Measurements from ENCODE around the gene KAZN.

The KAZN gene

DNA sequence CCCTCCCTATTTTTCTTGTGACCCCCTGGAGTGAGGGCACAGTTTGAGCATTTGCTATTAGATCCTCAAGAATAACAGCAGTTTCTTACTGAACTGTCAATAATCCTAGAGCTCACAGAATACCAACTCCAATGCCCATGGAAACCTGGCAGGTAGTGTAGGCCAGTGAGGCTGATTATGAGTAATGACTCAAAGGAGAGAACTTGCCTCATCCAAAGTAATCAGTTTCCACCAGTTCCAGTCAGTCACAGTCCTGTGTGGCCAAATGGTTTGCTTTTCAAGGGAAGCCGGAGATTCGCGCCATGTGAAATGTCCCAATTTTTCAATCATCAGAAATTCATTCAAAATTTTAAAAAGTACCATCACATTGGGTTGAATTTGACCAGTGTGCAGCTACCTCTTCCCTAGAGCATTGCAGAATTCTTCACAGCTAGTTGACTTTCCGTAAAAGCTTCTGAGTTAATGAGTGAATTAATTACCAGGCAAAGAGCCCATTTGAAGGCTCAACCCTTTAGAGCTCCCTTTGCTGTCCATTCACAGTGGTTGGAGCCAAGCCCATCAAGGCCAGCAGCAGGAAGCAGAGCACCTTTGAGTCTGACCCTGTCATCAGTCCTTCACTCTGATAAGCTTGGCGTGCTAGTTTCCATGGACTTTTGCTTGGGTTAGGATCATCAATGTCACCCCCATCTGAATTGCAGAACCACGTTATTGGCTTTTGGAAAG is 170.3 kb downstream of the KAZN start:
- no peak overlapping the region for H3K4me2 ChIP-seq (ENCODE audit: low read length)
- H3K36me3 ChIP-seq (ENCODE audit: insufficient read depth, low read length), result no peaks in the 10 kb centered on the region
- H3K27me3 ChIP-seq (ENCODE audit: control insufficient read depth, insufficient read depth, low read length), result no peaks in the 10 kb centered on the region
- no peak overlapping the region for H3K4me3 ChIP-seq (ENCODE audit: low read length)
- H3K9me3 ChIP-seq (replicated peaks; ENCODE audit: low read length), result no peaks in the 10 kb centered on the region
- H3K4me1 ChIP-seq (ENCODE audit: control insufficient read depth, insufficient read depth, low read length), result no peaks in the 10 kb centered on the region
- no peak overlapping the region for H3K9ac ChIP-seq (ENCODE audit: low read depth, low read length)

DNA sequence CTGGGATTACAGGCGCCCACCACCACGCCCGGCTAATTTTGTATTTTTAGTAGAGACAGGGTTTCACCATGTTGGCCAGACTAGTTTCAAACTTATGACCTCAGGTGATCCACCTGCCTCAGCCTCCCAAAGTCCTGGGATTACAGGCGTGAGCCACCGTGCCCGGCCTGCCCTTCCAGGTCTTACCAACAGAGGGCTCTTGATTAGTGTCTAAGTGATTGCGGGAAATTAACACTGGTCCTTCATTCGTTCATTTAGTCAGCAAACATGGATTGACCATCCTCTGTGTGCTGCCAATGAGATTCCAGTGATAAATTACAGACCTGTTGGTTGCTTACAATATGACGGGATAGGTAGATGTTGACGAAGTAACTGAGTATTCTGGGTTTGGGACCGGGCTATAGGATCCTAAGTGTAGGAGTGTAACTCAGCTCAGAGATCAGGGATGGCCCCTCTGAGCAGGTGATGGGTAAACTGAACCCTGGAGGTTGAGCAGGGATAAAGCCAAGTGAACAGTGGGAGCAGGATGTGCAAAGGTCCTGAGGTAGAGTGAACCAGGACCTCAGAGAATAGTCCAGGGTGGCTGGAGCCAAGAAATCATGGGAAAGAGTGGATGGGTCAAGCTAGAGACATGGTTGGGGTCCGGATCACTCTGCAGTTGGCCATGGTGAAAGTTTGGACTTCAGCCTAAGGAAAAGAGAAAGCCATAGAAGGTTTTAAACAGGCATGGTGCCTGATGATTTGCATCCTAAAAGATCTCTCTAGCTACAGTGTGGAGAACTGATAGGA is 171.2 kb downstream of the KAZN start:
- no peak overlapping the region for H3K4me3 ChIP-seq (ENCODE audit: low read length)
- H3K4me2 ChIP-seq (ENCODE audit: low read length), result no peak overlapping the region
- H3K4me1 ChIP-seq (ENCODE audit: control insufficient read depth, insufficient read depth, low read length), result no peaks in the 10 kb centered on the region
- no peaks in the 10 kb centered on the region for H3K27me3 ChIP-seq (ENCODE audit: control insufficient read depth, insufficient read depth, low read length)
- H3K9me3 ChIP-seq (replicated peaks; ENCODE audit: low read length), result no peaks in the 10 kb centered on the region
- no peaks in the 10 kb centered on the region for H3K36me3 ChIP-seq (ENCODE audit: insufficient read depth, low read length)
- no peak overlapping the region for H3K9ac ChIP-seq (ENCODE audit: low read depth, low read length)

DNA sequence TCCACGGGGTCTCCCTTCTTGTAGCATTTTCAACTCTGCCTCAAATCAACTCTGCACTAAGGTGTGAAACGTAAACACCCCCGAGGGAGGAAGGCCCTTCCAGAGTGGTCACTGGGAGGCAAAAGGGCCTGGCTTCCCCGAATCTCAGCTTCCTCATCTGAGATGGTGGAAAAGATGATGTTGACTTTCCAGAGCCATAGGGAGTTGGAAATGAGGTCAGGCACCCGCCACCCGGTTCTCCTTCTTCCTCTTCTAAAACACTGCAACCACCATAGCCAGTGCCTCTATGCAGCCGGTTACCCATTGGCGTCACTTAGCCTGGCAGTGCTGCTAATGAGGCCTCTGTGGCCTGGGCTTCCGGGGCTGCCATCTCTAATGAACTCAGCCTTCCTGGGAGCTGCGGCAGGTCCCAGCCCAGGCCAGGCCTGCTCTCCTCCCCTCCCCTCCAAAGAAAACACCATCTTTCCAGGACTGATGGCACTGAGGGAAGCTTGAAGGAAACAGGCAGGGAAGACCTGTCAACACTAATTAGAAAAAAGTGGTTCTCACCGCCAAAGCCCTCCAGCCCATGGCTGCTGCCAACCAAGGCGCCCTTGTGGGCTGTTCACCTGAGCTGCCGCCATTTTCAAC is 175.0 kb downstream of the KAZN start:
- H3K9ac ChIP-seq (ENCODE audit: low read depth, low read length), result no peak overlapping the region
- H3K4me3 ChIP-seq (ENCODE audit: low read length), result no peak overlapping the region
- H3K36me3 ChIP-seq (ENCODE audit: insufficient read depth, low read length), result no peaks in the 10 kb centered on the region

DNA sequence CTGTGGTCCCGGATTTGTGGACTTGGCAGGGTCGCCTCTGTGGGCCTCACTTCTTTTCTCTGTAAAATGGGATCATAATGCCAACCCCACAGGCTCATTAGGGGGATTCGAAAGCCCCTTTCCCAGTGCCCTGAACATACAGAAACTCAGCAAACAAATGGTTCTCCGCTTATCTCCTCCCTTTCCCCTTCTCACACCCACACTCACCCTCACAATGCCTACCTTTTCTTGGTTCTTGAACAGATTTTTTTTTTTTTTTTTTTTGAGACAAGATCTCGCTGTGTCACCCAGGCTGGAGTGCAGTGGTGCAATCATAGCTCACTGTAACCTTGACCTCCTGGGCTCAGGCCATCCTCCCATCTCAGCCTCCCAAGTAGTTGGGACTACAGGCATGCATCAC is 175.7 kb downstream of the KAZN start:
- H3K9me3 ChIP-seq (replicated peaks; ENCODE audit: low read length), result no peaks in the 10 kb centered on the region
- H3K4me3 ChIP-seq (ENCODE audit: low read length), result no peak overlapping the region
- H3K27me3 ChIP-seq (ENCODE audit: control insufficient read depth, insufficient read depth, low read length), result no peaks in the 10 kb centered on the region
- H3K4me1 ChIP-seq (ENCODE audit: control insufficient read depth, insufficient read depth, low read length), result no peaks in the 10 kb centered on the region
- H3K9ac ChIP-seq (ENCODE audit: low read depth, low read length), result no peak overlapping the region
- no peaks in the 10 kb centered on the region for H3K36me3 ChIP-seq (ENCODE audit: insufficient read depth, low read length)
- H3K4me2 ChIP-seq (ENCODE audit: low read length), result no peak overlapping the region

More for the DNA sequence above, 175.0 kb downstream of the KAZN start:
- Histone ChIP-seq H3K4me1 (ENCODE audit: control insufficient read depth, insufficient read depth, low read length) (no peaks in the 10 kb centered on the region), H3K27me3 (ENCODE audit: control insufficient read depth, insufficient read depth, low read length) (no peaks in the 10 kb centered on the region), H3K4me2 (ENCODE audit: low read length) (no peak overlapping the region), H3K9me3 (replicated peaks; ENCODE audit: low read length) (no peaks in the 10 kb centered on the region)

DNA sequence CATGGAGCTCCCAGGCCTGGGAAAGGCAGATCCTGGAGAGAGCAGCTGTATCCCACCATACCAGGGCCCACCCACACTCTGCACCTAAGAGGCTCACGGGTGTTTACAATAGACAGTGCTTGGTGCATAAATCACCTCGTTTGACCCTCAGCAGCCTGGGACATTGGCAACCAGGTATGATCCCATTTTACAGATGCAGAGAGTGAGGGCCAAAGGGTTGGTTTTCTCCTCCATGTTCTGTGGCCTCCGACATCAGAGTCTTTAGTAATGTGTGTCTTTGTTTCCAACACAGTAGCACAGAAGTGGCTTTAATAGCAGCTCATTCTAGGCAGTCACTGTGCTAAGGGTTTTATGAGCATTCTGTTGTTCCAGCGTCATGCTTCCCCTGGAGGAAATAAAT is 176.5 kb downstream of the KAZN start:
- Histone ChIP-seq H3K9me3 (replicated peaks; ENCODE audit: low read length) (no peaks in the 10 kb centered on the region), H3K4me3 (ENCODE audit: low read length) (no peak overlapping the region), H3K27me3 (ENCODE audit: control insufficient read depth, insufficient read depth, low read length) (no peaks in the 10 kb centered on the region), H3K9ac (ENCODE audit: low read depth, low read length) (no peak overlapping the region), H3K4me2 (ENCODE audit: low read length) (no peak overlapping the region), H3K36me3 (ENCODE audit: insufficient read depth, low read length) (no peaks in the 10 kb centered on the region), H3K4me1 (ENCODE audit: control insufficient read depth, insufficient read depth, low read length) (no peaks in the 10 kb centered on the region)

DNA sequence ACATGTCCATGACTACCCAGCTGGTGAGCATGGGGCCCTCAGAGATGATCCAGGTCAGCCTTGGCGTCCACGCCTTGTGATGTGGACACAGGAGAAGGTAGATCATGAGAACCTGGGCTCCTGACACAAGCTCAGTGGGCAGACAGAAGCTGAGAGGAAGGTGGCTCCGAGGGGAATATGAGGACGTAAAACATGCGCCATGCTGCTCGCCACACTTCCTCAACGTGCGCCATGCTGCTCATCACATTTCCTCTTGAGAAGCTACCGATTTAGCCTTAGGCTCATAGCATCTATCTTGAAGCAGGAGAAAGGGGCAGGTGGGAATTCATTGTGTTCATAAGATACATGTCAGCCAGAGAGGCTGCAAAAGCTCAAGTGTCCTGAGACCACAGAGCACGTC is 176.9 kb downstream of the KAZN start:
- Histone ChIP-seq H3K4me1 (ENCODE audit: control insufficient read depth, insufficient read depth, low read length) (no peaks in the 10 kb centered on the region), H3K4me2 (ENCODE audit: low read length) (no peak overlapping the region), H3K27me3 (ENCODE audit: control insufficient read depth, insufficient read depth, low read length) (no peaks in the 10 kb centered on the region), H3K36me3 (ENCODE audit: insufficient read depth, low read length) (no peaks in the 10 kb centered on the region), H3K9ac (ENCODE audit: low read depth, low read length) (no peak overlapping the region), H3K9me3 (replicated peaks; ENCODE audit: low read length) (no peaks in the 10 kb centered on the region), H3K4me3 (ENCODE audit: low read length) (no peak overlapping the region)

DNA sequence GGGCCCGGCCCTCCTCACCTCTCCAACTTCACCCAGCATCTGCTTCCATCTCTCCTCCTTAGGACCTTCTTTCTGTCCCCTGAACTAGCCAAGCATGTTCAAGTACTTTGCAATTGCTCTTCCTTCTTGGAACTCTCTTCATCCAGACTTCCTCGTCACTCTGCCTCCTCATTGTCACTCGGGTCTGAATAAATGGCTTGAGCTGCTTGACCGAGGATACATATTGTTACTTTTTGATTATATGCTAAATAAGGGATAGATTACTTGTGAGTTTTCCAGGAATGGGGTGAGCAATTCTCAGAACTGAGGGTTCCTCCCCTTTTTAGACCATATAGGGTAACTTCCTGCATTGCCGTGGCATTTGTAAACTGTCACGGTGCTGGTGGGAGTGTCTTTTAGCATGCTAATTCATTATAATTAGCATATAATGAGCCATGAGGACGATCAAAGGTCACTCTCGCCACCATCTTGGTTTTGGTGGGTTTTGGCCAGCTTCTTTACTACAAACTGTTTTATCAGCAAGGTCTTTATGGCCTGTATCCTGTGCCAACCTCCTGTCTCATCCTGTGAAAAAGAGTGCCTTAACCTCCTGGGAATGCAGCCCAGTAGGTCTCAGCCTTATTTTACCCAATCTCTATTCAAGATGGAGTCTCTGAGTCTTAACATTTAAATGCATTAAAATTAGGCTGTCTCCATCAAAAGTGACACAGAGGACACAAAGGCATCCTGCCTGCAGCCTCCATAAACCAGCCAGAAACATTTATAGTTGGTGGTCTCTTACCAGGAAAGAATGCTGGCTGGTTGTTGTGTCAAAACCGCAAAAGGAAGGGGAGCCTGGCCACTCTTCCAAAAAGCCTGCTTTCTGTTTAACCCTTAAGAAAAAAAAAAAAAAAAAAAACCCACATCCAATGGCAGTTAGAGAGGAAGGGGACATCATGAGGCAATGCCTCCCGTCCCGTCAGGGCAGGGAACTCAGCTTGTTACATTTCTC is 179.3 kb downstream of the KAZN start:
- Histone ChIP-seq H3K9me3 (replicated peaks; ENCODE audit: low read length) (no peaks in the 10 kb centered on the region), H3K4me3 (ENCODE audit: low read length) (no peak overlapping the region), H3K36me3 (ENCODE audit: insufficient read depth, low read length) (no peaks in the 10 kb centered on the region), H3K27me3 (ENCODE audit: control insufficient read depth, insufficient read depth, low read length) (no peaks in the 10 kb centered on the region), H3K4me2 (ENCODE audit: low read length) (no peak overlapping the region), H3K9ac (ENCODE audit: low read depth, low read length) (no peak overlapping the region), H3K4me1 (ENCODE audit: control insufficient read depth, insufficient read depth, low read length) (no peaks in the 10 kb centered on the region)

DNA sequence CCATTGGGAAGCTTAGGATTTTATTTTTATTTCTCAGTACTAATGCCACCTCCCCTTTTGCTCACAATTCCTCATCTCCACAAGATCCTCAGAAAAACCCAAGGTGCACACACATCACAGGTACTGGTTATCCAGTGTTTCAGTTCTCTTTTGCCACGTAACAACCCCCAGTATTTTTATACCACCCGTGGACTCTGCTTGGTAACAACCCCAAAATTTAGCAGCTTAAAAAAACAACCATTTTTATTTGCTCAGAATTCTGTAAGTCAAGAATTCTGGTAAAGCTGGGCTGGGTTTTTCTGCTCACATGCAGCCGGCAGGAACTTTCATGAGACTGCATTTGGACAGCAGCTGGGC is 180.0 kb downstream of the KAZN start:
- no peaks in the 10 kb centered on the region for H3K27me3 ChIP-seq (ENCODE audit: control insufficient read depth, insufficient read depth, low read length)
- no peak overlapping the region for H3K9ac ChIP-seq (ENCODE audit: low read depth, low read length)

DNA sequence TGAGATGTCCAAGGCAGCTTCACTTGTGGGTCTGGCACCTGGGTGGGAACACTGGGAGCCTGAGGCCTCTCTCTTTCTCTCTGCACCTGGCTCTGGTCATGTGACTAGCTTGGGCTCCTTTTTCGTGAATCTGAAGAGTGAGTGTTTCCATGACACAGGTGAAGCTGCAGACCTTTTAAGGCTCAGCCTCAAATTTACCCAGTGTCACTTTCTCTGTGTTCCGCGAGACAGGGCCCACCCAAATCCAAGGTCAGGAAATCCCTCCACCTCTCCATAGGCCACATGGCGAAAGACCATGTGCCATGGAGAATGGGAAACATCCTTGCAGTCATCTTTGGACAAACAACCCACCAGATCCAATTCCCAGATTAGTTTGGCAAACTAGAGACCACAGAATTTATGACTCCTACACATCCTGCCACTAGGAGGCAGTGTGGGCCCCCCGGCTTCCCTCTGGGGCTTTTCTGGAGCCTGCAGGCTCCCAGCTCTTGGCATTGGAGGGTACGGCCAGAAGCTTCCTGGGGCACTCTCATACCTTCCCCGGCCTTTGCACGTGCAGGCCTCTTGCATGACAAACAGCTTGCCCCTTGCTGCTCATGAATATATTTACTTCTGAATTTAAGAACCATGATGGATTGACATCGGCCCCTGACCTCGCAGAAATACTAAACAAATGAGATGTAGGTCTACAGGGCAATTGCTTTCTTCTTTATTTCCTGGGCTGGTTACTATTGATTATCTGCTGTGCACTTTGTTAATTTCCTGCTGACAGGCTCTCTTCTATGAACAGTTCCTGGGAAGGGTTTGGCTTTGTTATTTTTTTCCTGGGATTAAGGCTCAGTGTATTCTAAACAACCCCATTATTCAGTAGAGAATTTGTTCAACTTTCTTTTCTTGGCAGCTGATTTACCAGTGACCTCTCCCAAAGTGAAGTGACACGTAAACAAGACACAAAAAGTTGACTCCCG is 180.7 kb downstream of the KAZN start:
- no peak overlapping the region for H3K4me2 ChIP-seq (ENCODE audit: low read length)
- H3K9me3 ChIP-seq (replicated peaks; ENCODE audit: low read length), result no peaks in the 10 kb centered on the region
- H3K4me3 ChIP-seq (ENCODE audit: low read length), result no peak overlapping the region
- no peak overlapping the region for H3K9ac ChIP-seq (ENCODE audit: low read depth, low read length)
- no peaks in the 10 kb centered on the region for H3K36me3 ChIP-seq (ENCODE audit: insufficient read depth, low read length)
- no peaks in the 10 kb centered on the region for H3K27me3 ChIP-seq (ENCODE audit: control insufficient read depth, insufficient read depth, low read length)
- no peaks in the 10 kb centered on the region for H3K4me1 ChIP-seq (ENCODE audit: control insufficient read depth, insufficient read depth, low read length)

More for the DNA sequence above, 180.0 kb downstream of the KAZN start:
- Histone ChIP-seq H3K36me3 (ENCODE audit: insufficient read depth, low read length) (no peaks in the 10 kb centered on the region), H3K4me1 (ENCODE audit: control insufficient read depth, insufficient read depth, low read length) (no peaks in the 10 kb centered on the region), H3K4me2 (ENCODE audit: low read length) (no peak overlapping the region), H3K9me3 (replicated peaks; ENCODE audit: low read length) (no peaks in the 10 kb centered on the region), H3K4me3 (ENCODE audit: low read length) (no peak overlapping the region)

DNA sequence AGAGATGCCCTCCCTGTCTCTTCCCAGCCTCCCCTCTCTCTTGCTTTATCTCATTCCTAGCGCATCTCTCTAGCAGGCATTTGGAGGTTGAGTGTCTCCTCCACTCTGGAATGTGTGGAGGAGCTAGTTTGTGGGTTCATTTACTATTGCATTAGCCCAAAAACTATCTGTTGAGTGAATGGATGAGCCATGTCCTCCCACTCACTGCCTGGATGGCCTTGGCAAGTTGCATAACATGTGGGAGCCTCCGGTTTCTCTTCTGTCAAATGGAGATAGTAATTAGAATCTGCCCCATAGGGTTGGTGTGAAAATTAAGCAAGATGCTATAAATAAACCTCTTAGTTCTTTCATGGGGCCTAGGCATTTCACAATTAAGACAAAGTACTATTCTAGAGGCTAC is 181.8 kb downstream of the KAZN start:
- Histone ChIP-seq H3K27me3 (ENCODE audit: control insufficient read depth, insufficient read depth, low read length) (no peaks in the 10 kb centered on the region), H3K9me3 (replicated peaks; ENCODE audit: low read length) (no peaks in the 10 kb centered on the region), H3K9ac (ENCODE audit: low read depth, low read length) (no peak overlapping the region), H3K36me3 (ENCODE audit: insufficient read depth, low read length) (no peaks in the 10 kb centered on the region), H3K4me2 (ENCODE audit: low read length) (no peak overlapping the region), H3K4me3 (ENCODE audit: low read length) (no peak overlapping the region), H3K4me1 (ENCODE audit: control insufficient read depth, insufficient read depth, low read length) (no peaks in the 10 kb centered on the region)

Data from skeletal muscle satellite cell (primary cell).